ENCODE measurements around the gene DNASE1L3. TPM values are rescaled to one million over a fixed set of nuclear protein-coding genes. Genes with fewer than 3 reads are reported as not detected.

DNASE1L3 gene
- total and polyA plus RNA-seq, 2 of the 13 experiments (the other 11 are each of a cell fraction or from before 2014, with no cell fraction given) = 0.86 to 1.7 TPM

DNA sequence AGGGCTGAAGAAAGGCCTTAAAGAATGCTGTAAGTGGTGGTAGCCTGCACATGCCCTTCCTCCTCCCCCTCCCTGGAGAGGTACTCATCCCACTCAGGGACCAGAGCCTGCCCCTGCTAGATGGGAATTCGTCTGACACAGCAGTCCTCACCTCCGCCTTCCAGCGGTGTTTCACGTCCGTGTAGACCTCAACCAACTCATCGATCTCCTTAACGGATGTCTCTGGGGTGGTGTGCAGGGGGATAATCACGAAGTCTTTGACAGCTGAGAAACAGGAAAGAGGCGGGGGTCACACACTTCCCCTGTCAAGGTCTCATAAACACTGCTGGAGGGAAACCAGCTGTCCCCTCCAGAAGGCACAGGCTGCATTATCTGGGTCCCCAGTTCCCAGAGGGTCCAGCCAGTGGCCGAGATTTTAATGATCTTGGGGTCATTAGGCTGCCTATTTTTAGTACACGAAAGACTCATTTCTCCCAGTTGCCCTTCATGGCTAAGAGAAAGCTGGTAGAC is 9.9 kb downstream of the DNASE1L3 start (continued):
- TF ChIP-seq ISL2 (CRISPR knock-in tag; IDR thresholded peaks at IDR 0.05) (no peak), CHD4 (IDR thresholded peaks at IDR 0.05; ENCODE audit: borderline replicate concordance, low read length) (0 out of 2 replicates have a peak, but pooled peaks have one; percentile 16), TAF15 (IDR thresholded peaks at IDR 0.05; ENCODE audit: low read depth, low read length, poor library complexity, severe bottlenecking) (no peak), ZNF501 (CRISPR knock-in tag; IDR thresholded peaks at IDR 0.05) (0 out of 2 replicates have a peak, but pooled peaks have one; percentile 35), ZNF547 (CRISPR knock-in tag; IDR thresholded peaks at IDR 0.05) (no peak), ARNTL (CRISPR knock-in tag; IDR thresholded peaks at IDR 0.05) (0 out of 2 replicates have a peak, but pooled peaks have one; percentile 12), XRCC5 (optimal IDR thresholded peaks at IDR 0.05; ENCODE audit: low read length) (no peak), PHF21A (CRISPR knock-in tag; IDR thresholded peaks at IDR 0.05) (no peak), ZSCAN29 (CRISPR knock-in tag; conservative IDR thresholded peaks at IDR 0.05) (peak; percentile 96), MYNN (CRISPR knock-in tag; IDR thresholded peaks at IDR 0.05; ENCODE audit: low read depth) (no peak), ZNF7 (CRISPR knock-in tag; IDR thresholded peaks at IDR 0.05) (no peak), ZNF33B (CRISPR knock-in tag; IDR thresholded peaks at IDR 0.05) (no peak), BORCS8-MEF2B (CRISPR knock-in tag; IDR thresholded peaks at IDR 0.05) (no peak), KLF16 (CRISPR knock-in tag; IDR thresholded peaks at IDR 0.05) (no peak), ETV6 (CRISPR knock-in tag; conservative IDR thresholded peaks at IDR 0.05) (no peak), PHF20 (CRISPR knock-in tag; IDR thresholded peaks at IDR 0.05) (no peak), ZFP62 (CRISPR knock-in tag; IDR thresholded peaks at IDR 0.05) (no peak), MEF2D (CRISPR knock-in tag; IDR thresholded peaks at IDR 0.05) (0 out of 2 replicates have a peak, but pooled peaks have one; percentile 15), ZBTB38 (CRISPR knock-in tag; IDR thresholded peaks at IDR 0.05) (peak; percentile 99), KLF13 (CRISPR knock-in tag; IDR thresholded peaks at IDR 0.05) (no peak)
- TF ChIP-seq, protein P1, sequence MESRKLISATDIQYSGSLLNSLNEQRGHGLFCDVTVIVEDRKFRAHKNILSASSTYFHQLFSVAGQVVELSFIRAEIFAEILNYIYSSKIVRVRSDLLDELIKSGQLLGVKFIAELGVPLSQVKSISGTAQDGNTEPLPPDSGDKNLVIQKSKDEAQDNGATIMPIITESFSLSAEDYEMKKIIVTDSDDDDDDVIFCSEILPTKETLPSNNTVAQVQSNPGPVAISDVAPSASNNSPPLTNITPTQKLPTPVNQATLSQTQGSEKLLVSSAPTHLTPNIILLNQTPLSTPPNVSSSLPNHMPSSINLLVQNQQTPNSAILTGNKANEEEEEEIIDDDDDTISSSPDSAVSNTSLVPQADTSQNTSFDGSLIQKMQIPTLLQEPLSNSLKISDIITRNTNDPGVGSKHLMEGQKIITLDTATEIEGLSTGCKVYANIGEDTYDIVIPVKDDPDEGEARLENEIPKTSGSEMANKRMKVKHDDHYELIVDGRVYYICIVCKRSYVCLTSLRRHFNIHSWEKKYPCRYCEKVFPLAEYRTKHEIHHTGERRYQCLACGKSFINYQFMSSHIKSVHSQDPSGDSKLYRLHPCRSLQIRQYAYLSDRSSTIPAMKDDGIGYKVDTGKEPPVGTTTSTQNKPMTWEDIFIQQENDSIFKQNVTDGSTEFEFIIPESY (CRISPR knock-in tag; IDR thresholded peaks at IDR 0.05) = peak; percentile 31; the same call in 1 of the 2 replicates
- TF ChIP-seq, protein P2, sequence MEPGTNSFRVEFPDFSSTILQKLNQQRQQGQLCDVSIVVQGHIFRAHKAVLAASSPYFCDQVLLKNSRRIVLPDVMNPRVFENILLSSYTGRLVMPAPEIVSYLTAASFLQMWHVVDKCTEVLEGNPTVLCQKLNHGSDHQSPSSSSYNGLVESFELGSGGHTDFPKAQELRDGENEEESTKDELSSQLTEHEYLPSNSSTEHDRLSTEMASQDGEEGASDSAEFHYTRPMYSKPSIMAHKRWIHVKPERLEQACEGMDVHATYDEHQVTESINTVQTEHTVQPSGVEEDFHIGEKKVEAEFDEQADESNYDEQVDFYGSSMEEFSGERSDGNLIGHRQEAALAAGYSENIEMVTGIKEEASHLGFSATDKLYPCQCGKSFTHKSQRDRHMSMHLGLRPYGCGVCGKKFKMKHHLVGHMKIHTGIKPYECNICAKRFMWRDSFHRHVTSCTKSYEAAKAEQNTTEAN (CRISPR knock-in tag; conservative IDR thresholded peaks at IDR 0.05) = no peak
- TF ChIP-seq, protein P3, sequence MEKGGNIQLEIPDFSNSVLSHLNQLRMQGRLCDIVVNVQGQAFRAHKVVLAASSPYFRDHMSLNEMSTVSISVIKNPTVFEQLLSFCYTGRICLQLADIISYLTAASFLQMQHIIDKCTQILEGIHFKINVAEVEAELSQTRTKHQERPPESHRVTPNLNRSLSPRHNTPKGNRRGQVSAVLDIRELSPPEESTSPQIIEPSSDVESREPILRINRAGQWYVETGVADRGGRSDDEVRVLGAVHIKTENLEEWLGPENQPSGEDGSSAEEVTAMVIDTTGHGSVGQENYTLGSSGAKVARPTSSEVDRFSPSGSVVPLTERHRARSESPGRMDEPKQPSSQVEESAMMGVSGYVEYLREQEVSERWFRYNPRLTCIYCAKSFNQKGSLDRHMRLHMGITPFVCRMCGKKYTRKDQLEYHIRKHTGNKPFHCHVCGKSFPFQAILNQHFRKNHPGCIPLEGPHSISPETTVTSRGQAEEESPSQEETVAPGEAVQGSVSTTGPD (CRISPR knock-in tag; IDR thresholded peaks at IDR 0.05) = peak; percentile 19; the same call in 1 of the 2 replicates
- TF ChIP-seq, protein P4, sequence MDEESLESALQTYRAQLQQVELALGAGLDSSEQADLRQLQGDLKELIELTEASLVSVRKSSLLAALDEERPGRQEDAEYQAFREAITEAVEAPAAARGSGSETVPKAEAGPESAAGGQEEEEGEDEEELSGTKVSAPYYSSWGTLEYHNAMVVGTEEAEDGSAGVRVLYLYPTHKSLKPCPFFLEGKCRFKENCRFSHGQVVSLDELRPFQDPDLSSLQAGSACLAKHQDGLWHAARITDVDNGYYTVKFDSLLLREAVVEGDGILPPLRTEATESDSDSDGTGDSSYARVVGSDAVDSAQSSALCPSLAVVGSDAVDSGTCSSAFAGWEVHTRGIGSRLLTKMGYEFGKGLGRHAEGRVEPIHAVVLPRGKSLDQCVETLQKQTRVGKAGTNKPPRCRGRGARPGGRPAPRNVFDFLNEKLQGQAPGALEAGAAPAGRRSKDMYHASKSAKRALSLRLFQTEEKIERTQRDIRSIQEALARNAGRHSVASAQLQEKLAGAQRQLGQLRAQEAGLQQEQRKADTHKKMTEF (CRISPR knock-in tag; IDR thresholded peaks at IDR 0.05) = no peak
- TF ChIP-seq, protein P5, sequence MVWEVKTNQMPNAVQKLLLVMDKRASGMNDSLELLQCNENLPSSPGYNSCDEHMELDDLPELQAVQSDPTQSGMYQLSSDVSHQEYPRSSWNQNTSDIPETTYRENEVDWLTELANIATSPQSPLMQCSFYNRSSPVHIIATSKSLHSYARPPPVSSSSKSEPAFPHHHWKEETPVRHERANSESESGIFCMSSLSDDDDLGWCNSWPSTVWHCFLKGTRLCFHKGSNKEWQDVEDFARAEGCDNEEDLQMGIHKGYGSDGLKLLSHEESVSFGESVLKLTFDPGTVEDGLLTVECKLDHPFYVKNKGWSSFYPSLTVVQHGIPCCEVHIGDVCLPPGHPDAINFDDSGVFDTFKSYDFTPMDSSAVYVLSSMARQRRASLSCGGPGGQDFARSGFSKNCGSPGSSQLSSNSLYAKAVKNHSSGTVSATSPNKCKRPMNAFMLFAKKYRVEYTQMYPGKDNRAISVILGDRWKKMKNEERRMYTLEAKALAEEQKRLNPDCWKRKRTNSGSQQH (CRISPR knock-in tag; IDR thresholded peaks at IDR 0.05; ENCODE audit: low read depth) = no peak
